NCI-H2029 (cell line): ENCODE data around the gene AKAP1.

Source experiments
- DNase-seq: peaks from one replicate; lab custom pipeline; 2025; lab: John Stamatoyannopoulos, UW

The AKAP1 gene

GRCh38 chr17:57130708-57131461 lies 45.8 kb downstream of the AKAP1 start:
- DNase-seq: peak; percentile 61

- no peak for DNase-seq
Measured at GRCh38 chr17:57132663-57133062, 47.6 kb downstream of the AKAP1 start.

GRCh38 chr17:57133486-57133885 lies 48.4 kb downstream of the AKAP1 start:
- DNase-seq: no peak

- no peak for DNase-seq
Measured at GRCh38 chr17:57135026-57135788, 50.2 kb downstream of the AKAP1 start.

- no peak for DNase-seq
Measured at GRCh38 chr17:57135789-57136291, 50.8 kb downstream of the AKAP1 start.

GRCh38 chr17:57136355-57136754 lies 51.3 kb downstream of the AKAP1 start:
- DNase-seq: no peak

GRCh38 chr17:57138030-57138911 lies 53.2 kb downstream of the AKAP1 start:
- DNase-seq: no peak

- DNase-seq: no peak
Measured at GRCh38 chr17:57138956-57139576, 54.0 kb downstream of the AKAP1 start.

- DNase-seq: no peak
Measured at GRCh38 chr17:57140316-57140715, 55.3 kb downstream of the AKAP1 start.

- no peak for DNase-seq
Measured at GRCh38 chr17:57142925-57143324, 57.9 kb downstream of the AKAP1 start.

GRCh38 chr17:57143361-57143760 lies 58.3 kb downstream of the AKAP1 start:
- DNase-seq: no peak

GRCh38 chr17:57143919-57144318 lies 58.9 kb downstream of the AKAP1 start:
- no peak for DNase-seq

GRCh38 chr17:57144567-57144966 lies 59.5 kb downstream of the AKAP1 start:
- no peak for DNase-seq

- no peak for DNase-seq
Measured at GRCh38 chr17:57145347-57145746, 60.3 kb downstream of the AKAP1 start.

- DNase-seq: no peak
Measured at GRCh38 chr17:57146273-57146672, 61.2 kb downstream of the AKAP1 start.

GRCh38 chr17:57151798-57152197 lies 66.8 kb downstream of the AKAP1 start:
- no peak for DNase-seq

- DNase-seq: no peak
Measured at GRCh38 chr17:57152967-57153528, 68.0 kb downstream of the AKAP1 start.

- no peak for DNase-seq
Measured at GRCh38 chr17:57154921-57155320, 69.9 kb downstream of the AKAP1 start.

- DNase-seq: no peak
Measured at GRCh38 chr17:57158325-57158724, 73.3 kb downstream of the AKAP1 start.

GRCh38 chr17:57158795-57159194 lies 73.7 kb downstream of the AKAP1 start:
- DNase-seq: no peak

GRCh38 chr17:57160624-57161023 lies 75.6 kb downstream of the AKAP1 start:
- no peak for DNase-seq
